Natural killer cell (primary cell): ENCODE measurements around the gene CAPN11. TPM values are rescaled to one million over a fixed set of nuclear protein-coding genes. Genes with fewer than 3 reads are reported as not detected.

Experiments
- ATAC-seq, 3 donors: fragments of 150-1000 bp in 2 of 3; fragments of 200-7000 bp in 1 of 3; cut with Tn5 transposase; 1 replicate in 1 of 3; 2 replicates in 2 of 3; pipeline ENCODE4 v1.10.0; 2021; ENCODE audit warnings: mild to moderate bottlenecking in 2 of 3, moderate library complexity in 2 of 3
- DNase-seq, 2 donors: peaks; one replicate each; pipeline versions ENCODE4 v3.0.0 to v3.0.0-alpha.2; 2013 to 2021; ENCODE audit warnings: mixed read lengths in 1 of 2
- H3K27ac ChIP-seq: one replicate; pipeline ENCODE4 v1.5.1; 2013; ENCODE audit warnings: mild to moderate bottlenecking, low read length
- H3K27me3 ChIP-seq: one replicate; pipeline ENCODE4 v1.6.1; 2013; ENCODE audit warnings: low read length; ENCODE audit not compliant: control insufficient read depth, insufficient read depth
- H3K36me3 ChIP-seq: one replicate; pipeline ENCODE4 v1.6.1; 2013; ENCODE audit warnings: low read length; ENCODE audit not compliant: control insufficient read depth, insufficient read depth
- H3K4me1 ChIP-seq: one replicate; pipeline ENCODE4 v1.6.1; 2013; ENCODE audit warnings: low read length; ENCODE audit not compliant: control insufficient read depth, insufficient read depth
- H3K4me3 ChIP-seq: one replicate; pipeline ENCODE4 v1.5.1; 2013; ENCODE audit warnings: low read length
- H3K9me3 ChIP-seq: one replicate; pipeline ENCODE4 v1.6.1; 2013; ENCODE audit warnings: low read length; ENCODE audit not compliant: control insufficient read depth, insufficient read depth
- H3K27ac Mint-ChIP-seq, 2 donors: one replicate each; pipeline ENCODE4 v1.8.0; 2022; ENCODE audit warnings: mild to moderate bottlenecking in 2 of 2, mixed read lengths in 2 of 2, moderate library complexity in 1 of 2
- H3K27me3 Mint-ChIP-seq, 2 donors: one replicate each; pipeline ENCODE4 v1.8.0; 2022; ENCODE audit warnings: low read depth in 2 of 2, mixed read lengths in 2 of 2
- H3K36me3 Mint-ChIP-seq: one replicate; pipeline ENCODE4 v1.8.0; 2022; ENCODE audit warnings: mixed read lengths
- H3K4me1 Mint-ChIP-seq, 2 donors: one replicate each; pipeline ENCODE4 v1.8.0; 2022; ENCODE audit warnings: mixed read lengths in 2 of 2
- H3K4me3 Mint-ChIP-seq: one replicate; pipeline ENCODE4 v1.8.0; 2022; ENCODE audit warnings: mild to moderate bottlenecking, moderate library complexity, mixed read lengths
- H3K9me3 Mint-ChIP-seq, 2 donors: one replicate each; pipeline ENCODE4 v1.8.0; 2022; ENCODE audit warnings: mixed read lengths in 2 of 2
- WGBS: methylation state at CpG from one replicate; pipeline ENCODE4 v1.1.7; 2013; ENCODE audit warnings: missing lambda C conversion rate; ENCODE audit not compliant: insufficient coverage; 5-methylcytosine and 5-hydroxymethylcytosine counted together
- intact Hi-C: fragments of 100-400 bp; cut with micrococcal nuclease; formaldehyde crosslinking; loops from one replicate; pipeline ENCODE4 v1.14.2; 2022
- total RNA-seq, 4 donors: library from RNA; stranded (reverse); fragments of 120-200 nt in 1 of 4; gene quantifications; one replicate each; pipeline versions ENCODE4 v1.2.3 to v1.2.4, GENCODE V29; 2013 to 2022
- TF ChIP-seq, protein P1 (sequence below): fragments of 200-600 bp; IDR thresholded peaks from one replicate; pipeline ENCODE4 v1.8.0; 2022; ENCODE audit warnings: antibody characterized with exemption

The CAPN11 gene
- total RNA-seq, 3 donors from 2014 or later (not counting 1 experiment from before 2014, with no cell fraction given): not detected

DNA sequence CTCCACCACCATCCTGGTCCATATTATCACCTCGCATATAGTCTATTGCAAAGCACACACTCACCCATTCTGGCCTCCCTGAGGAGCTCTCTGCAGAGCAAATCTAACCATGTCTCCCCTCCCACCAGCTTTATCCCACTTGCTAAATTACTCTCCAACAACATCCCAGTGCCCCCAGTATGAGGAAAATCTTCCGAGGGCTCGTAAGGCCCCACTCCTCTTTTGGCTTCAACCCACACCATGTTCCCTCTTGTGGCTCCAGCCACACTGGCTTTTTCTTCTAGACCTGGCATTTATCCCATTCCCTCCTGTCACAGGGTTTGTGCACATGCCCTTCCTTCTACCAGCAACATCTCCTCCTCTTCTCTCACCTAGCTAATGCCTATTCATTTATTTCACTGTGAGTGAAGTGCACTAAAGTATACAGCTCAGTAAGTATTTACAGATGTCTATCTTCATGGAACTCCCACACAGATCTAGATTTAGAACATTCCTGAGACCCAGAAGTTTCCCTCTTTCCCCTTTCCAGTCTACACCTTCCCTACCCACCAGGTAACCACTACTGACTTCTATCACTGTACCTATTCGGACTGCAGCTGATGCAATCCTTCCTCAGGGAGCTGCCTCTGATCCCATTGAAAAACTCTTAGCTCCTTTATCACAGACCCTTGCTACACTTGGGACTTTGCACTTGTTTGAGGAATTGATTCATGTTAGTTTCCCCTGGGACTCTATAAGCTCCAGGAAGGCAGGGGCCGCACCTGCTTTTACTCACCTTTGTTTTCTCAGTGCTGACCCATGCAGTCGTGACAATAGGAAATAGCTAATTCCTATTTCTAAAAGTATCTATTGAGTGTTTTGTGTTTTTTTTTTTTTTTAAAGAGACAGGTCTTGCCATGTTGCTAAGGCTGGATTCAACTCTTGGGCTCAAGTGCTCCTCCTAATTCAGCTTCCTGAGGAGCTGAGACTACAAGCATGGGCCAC lies 46.9 kb upstream of the CAPN11 start:
- WGBS: 98% methylated on average over 5 of the region's 6 CpGs
- no peak overlapping the region for H3K4me3 ChIP-seq
- H3K9me3 Mint-ChIP-seq: no peaks in the 10 kb centered on the region
- ATAC-seq (no peak), DNase-seq (no peak)
- peaks cover 4% of the 10 kb centered on the region for H3K4me1 ChIP-seq
- H3K4me1 Mint-ChIP-seq: peaks cover 8 to 12% of the 10 kb centered on the region in 2 donors
- H3K27ac ChIP-seq: no peak overlapping the region
- H3K27me3 Mint-ChIP-seq: no peaks in the 10 kb centered on the region
- H3K4me3 Mint-ChIP-seq: no peak overlapping the region
- no peaks in the 10 kb centered on the region for H3K27me3 ChIP-seq
- H3K27ac Mint-ChIP-seq: peak overlapping the region in 1 of 2 donors; percentile 4
- H3K9me3 ChIP-seq: no peaks in the 10 kb centered on the region
- TF ChIP-seq, protein P1, sequence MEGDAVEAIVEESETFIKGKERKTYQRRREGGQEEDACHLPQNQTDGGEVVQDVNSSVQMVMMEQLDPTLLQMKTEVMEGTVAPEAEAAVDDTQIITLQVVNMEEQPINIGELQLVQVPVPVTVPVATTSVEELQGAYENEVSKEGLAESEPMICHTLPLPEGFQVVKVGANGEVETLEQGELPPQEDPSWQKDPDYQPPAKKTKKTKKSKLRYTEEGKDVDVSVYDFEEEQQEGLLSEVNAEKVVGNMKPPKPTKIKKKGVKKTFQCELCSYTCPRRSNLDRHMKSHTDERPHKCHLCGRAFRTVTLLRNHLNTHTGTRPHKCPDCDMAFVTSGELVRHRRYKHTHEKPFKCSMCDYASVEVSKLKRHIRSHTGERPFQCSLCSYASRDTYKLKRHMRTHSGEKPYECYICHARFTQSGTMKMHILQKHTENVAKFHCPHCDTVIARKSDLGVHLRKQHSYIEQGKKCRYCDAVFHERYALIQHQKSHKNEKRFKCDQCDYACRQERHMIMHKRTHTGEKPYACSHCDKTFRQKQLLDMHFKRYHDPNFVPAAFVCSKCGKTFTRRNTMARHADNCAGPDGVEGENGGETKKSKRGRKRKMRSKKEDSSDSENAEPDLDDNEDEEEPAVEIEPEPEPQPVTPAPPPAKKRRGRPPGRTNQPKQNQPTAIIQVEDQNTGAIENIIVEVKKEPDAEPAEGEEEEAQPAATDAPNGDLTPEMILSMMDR: no peak
- no peaks in the 10 kb centered on the region for H3K36me3 Mint-ChIP-seq
- intact Hi-C loops: no loop called here
- H3K36me3 ChIP-seq: peaks cover 51% of the 10 kb centered on the region

DNA sequence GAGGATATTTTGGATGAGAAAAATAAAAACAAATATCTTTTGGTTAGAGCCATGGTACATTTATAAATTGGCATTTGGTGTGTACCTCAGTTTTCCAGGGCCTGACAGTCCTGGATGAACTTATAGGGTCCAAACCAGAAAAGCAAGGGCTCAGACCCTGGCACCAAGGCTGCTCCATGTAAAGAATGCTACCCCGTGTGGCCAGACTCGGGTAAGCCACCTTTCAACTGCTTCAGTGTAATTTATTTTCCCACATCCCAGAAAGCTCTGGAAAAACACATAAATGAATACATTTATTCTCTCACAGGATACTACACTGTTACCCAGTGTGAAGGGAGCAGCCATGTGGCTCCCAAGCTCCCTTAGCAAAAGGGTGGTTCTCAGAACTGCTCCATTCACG lies 45.2 kb upstream of the CAPN11 start:
- Histone ChIP-seq H3K27me3 (no peaks in the 10 kb centered on the region), H3K9me3 (no peaks in the 10 kb centered on the region), H3K27ac (no peak overlapping the region), H3K4me3 (no peak overlapping the region), H3K4me1 (peaks cover 4% of the 10 kb centered on the region), H3K36me3 (peaks cover 46% of the 10 kb centered on the region)
- 84% methylated on average over 3 of the region's 3 CpGs for WGBS
- Mint-ChIP-seq H3K36me3 (no peaks in the 10 kb centered on the region), H3K27ac (no peak overlapping the region), H3K27me3 (no peaks in the 10 kb centered on the region), H3K9me3 (no peaks in the 10 kb centered on the region), H3K4me1 (peaks cover 8 to 19% of the 10 kb centered on the region in 2 donors), H3K4me3 (no peak overlapping the region)
- intact Hi-C loops: no loop called here
- TF ChIP-seq, protein P1: no peak
- ATAC-seq (no peak), DNase-seq (no peak)

DNA sequence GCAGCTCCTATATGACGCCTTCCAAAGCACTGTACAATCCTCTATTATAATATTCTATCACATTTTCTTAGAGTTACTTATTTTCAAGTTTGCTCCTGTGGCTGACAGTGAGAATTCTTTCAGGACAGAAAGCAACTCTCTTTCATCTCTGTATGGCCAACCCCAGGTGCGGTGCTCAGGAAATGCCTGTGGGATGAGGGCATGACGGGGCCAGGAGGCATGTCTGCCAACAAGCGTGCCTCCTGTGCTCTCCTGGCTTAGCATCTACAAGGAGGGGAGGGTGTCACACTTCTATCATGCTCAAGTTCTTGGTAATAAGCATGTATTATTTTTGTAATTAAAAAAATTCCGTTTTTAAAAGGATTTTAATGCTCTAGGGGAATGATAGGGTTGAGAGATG lies 42.8 kb upstream of the CAPN11 start:
- peak overlapping the region in 1 of 2 donors; percentile 21 for H3K27ac Mint-ChIP-seq
- H3K36me3 ChIP-seq: peaks cover 35% of the 10 kb centered on the region

More for the DNA sequence above, 42.8 kb upstream of the CAPN11 start:
- peaks cover 7 to 30% of the 10 kb centered on the region in 2 donors for H3K4me1 Mint-ChIP-seq
- H3K4me3 ChIP-seq: no peak overlapping the region
- no peaks in the 10 kb centered on the region for H3K9me3 ChIP-seq
- H3K36me3 Mint-ChIP-seq: no peaks in the 10 kb centered on the region
- intact Hi-C loops: no loop called here
- no peaks in the 10 kb centered on the region for H3K27me3 ChIP-seq
- no peak overlapping the region for H3K27ac ChIP-seq
- DNase-seq (no peak), ATAC-seq (no peak)
- no peaks in the 10 kb centered on the region for H3K9me3 Mint-ChIP-seq
- TF ChIP-seq, protein P1: no peak
- no peak overlapping the region for H3K4me3 Mint-ChIP-seq
- 64% methylated on average over 4 of the region's 5 CpGs for WGBS
- H3K4me1 ChIP-seq: peaks cover 7% of the 10 kb centered on the region
- H3K27me3 Mint-ChIP-seq: no peaks in the 10 kb centered on the region
